H9 (cell line): ENCODE results near the gene EPHB3. TPM values are rescaled to one million over a fixed set of nuclear protein-coding genes. Genes with fewer than 3 reads are reported as not detected.

ENCODE experiments used
- DNase-seq: peaks from one replicate; pipeline ENCODE4 v3.0.0-alpha.2; 2017
- H2AFZ ChIP-seq: one replicate; pipeline ENCODE4 v1.6.1; 2013; ENCODE audit warnings: mild to moderate bottlenecking, low read length, control low read depth, moderate library complexity
- H2AK5ac ChIP-seq: 2 replicates; pipeline ENCODE4 v1.6.1; 2013; ENCODE audit warnings: low read length, control low read depth, mixed read lengths; ENCODE audit not compliant: insufficient read length
- H2BK120ac ChIP-seq: one replicate; pipeline ENCODE4 v1.6.1; 2013; ENCODE audit warnings: low read depth, mild to moderate bottlenecking, low read length, control low read depth, inconsistent platforms; ENCODE audit not compliant: poor library complexity, severe bottlenecking
- H2BK12ac ChIP-seq: 2 replicates; pipeline ENCODE4 v1.6.1; 2013; ENCODE audit warnings: low read length, control low read depth, mixed read lengths, low read depth; ENCODE audit not compliant: insufficient read length
- H2BK15ac ChIP-seq: 2 replicates; pipeline ENCODE4 v1.6.1; 2013; ENCODE audit warnings: low read depth, low read length, control low read depth
- H2BK20ac ChIP-seq: one replicate; pipeline ENCODE4 v1.6.1; 2013; ENCODE audit warnings: low read depth, mild to moderate bottlenecking, low read length, control low read depth, inconsistent platforms; ENCODE audit not compliant: poor library complexity, severe bottlenecking
- H2BK5ac ChIP-seq: 2 replicates; pipeline ENCODE4 v1.6.1; 2013; ENCODE audit warnings: low read length, control low read depth, mixed read lengths; ENCODE audit not compliant: insufficient read length
- H3K14ac ChIP-seq: 2 replicates; pipeline ENCODE4 v1.6.1; 2013; ENCODE audit warnings: low read length, control low read depth; ENCODE audit not compliant: insufficient read depth
- H3K18ac ChIP-seq: 2 replicates; pipeline ENCODE4 v1.6.1; 2013; ENCODE audit warnings: low read depth, mild to moderate bottlenecking, mixed read lengths, low read length, control low read depth; ENCODE audit not compliant: insufficient read length
- H3K23ac ChIP-seq: 2 replicates; pipeline ENCODE4 v1.6.1; 2013; ENCODE audit warnings: low read length, control low read depth, mixed read lengths, low read depth; ENCODE audit not compliant: insufficient read length
- H3K23me2 ChIP-seq: 2 replicates; pipeline ENCODE4 v1.6.1; 2013; ENCODE audit warnings: low read depth, mild to moderate bottlenecking, mixed read lengths, low read length, control low read depth; ENCODE audit not compliant: insufficient read length, poor library complexity, severe bottlenecking
- H3K27ac ChIP-seq: 2 replicates; pipeline ENCODE4 v1.5.1; 2013; ENCODE audit warnings: low read length, control low read depth, mixed read lengths, low read depth; ENCODE audit not compliant: insufficient read length
- H3K27me3 ChIP-seq: 2 replicates; pipeline ENCODE4 v1.6.1; 2013; ENCODE audit warnings: low read length, control low read depth, inconsistent platforms; ENCODE audit not compliant: insufficient read depth
- H3K4ac ChIP-seq: 2 replicates; pipeline ENCODE4 v1.6.1; 2013; ENCODE audit warnings: low read depth, mild to moderate bottlenecking, control low read depth, inconsistent platforms, low read length, moderate library complexity
- H3K4me1 ChIP-seq: 2 replicates; pipeline ENCODE4 v1.6.1; 2013; ENCODE audit warnings: low read length, control low read depth, inconsistent platforms; ENCODE audit not compliant: insufficient read depth
- H3K4me2 ChIP-seq: 2 replicates; pipeline ENCODE4 v1.6.1; 2013; ENCODE audit warnings: low read length, control low read depth, mixed read lengths; ENCODE audit not compliant: insufficient read length, insufficient read depth
- H3K56ac ChIP-seq: 2 replicates; pipeline ENCODE4 v1.6.1; 2013; ENCODE audit warnings: low read depth, mild to moderate bottlenecking, mixed read lengths, low read length, control low read depth; ENCODE audit not compliant: insufficient read length
- H3K79me1 ChIP-seq: 2 replicates; pipeline ENCODE4 v1.6.1; 2013; ENCODE audit warnings: low read depth, mild to moderate bottlenecking, moderate library complexity, low read length, control low read depth, inconsistent platforms; ENCODE audit not compliant: insufficient read depth, poor library complexity, severe bottlenecking
- H3K79me2 ChIP-seq: 2 replicates; pipeline ENCODE4 v1.6.1; 2013; ENCODE audit warnings: low read length, control low read depth, inconsistent platforms; ENCODE audit not compliant: insufficient read depth
- H3K9ac ChIP-seq: 2 replicates; pipeline ENCODE4 v1.6.1; 2013; ENCODE audit warnings: low read length, control low read depth, mixed read lengths; ENCODE audit not compliant: insufficient read length; ENCODE audit errors: extremely low read depth
- H3K9me3 ChIP-seq: one replicate; pipeline ENCODE4 v1.6.1; 2013; ENCODE audit warnings: low read depth, low read length, inconsistent platforms; ENCODE audit not compliant: control insufficient read depth
- H3T11ph ChIP-seq: one replicate; pipeline ENCODE4 v1.6.1; 2013; ENCODE audit warnings: mild to moderate bottlenecking, low read length, control low read depth, inconsistent platforms
- H4K20me1 ChIP-seq: one replicate; pipeline ENCODE4 v1.6.1; 2013; ENCODE audit not compliant: control insufficient read depth, insufficient read length, insufficient read depth
- H4K5ac ChIP-seq: 2 replicates; pipeline ENCODE4 v1.6.1; 2013; ENCODE audit warnings: low read depth, mild to moderate bottlenecking, mixed read lengths, low read length, control low read depth; ENCODE audit not compliant: insufficient read length
- H4K8ac ChIP-seq: replicated peaks from 2 replicates; pipeline ENCODE4 v1.6.1; 2013; ENCODE audit warnings: low read length, control low read depth, mixed read lengths, low read depth; ENCODE audit not compliant: insufficient read length
- H4K91ac ChIP-seq: 2 replicates; pipeline ENCODE4 v1.6.1; 2013; ENCODE audit warnings: low read depth, mild to moderate bottlenecking, moderate library complexity, mixed read lengths, low read length, control low read depth; ENCODE audit not compliant: insufficient read length
- H3K27ac Mint-ChIP-seq, 3 experiments: 2 replicates in 2 of 3; 3 replicates in 1 of 3; pipeline ENCODE4 v1.8.0; 2020 to 2021; ENCODE audit warnings: mixed read lengths in 3 of 3, mild to moderate bottlenecking in 1 of 3, moderate library complexity in 1 of 3
- H3K27me3 Mint-ChIP-seq: 2 replicates; pipeline ENCODE4 v1.8.0; 2021; ENCODE audit warnings: low read depth, mild to moderate bottlenecking, moderate library complexity, mixed read lengths
- H3K36me3 Mint-ChIP-seq, 3 experiments: 2 replicates in 2 of 3; 3 replicates in 1 of 3; pipeline ENCODE4 v1.8.0; 2020 to 2021; ENCODE audit warnings: low read depth in 3 of 3, mixed read lengths in 3 of 3; ENCODE audit not compliant: insufficient read depth in 1 of 3
- H3K4me1 Mint-ChIP-seq, 2 experiments: 2 replicates each; pipeline ENCODE4 v1.8.0; 2020; ENCODE audit warnings: mixed read lengths in 2 of 2
- H3K4me3 Mint-ChIP-seq, 2 experiments: 2 replicates in 1 of 2; 3 replicates in 1 of 2; pipeline ENCODE4 v1.8.0; 2020 to 2021; ENCODE audit warnings: mild to moderate bottlenecking in 2 of 2, mixed read lengths in 2 of 2, moderate library complexity in 1 of 2
- H3K9me3 Mint-ChIP-seq, 2 experiments: 2 replicates in 1 of 2; 3 replicates in 1 of 2; pipeline ENCODE4 v1.8.0; 2020; ENCODE audit warnings: mild to moderate bottlenecking in 2 of 2, mixed read lengths in 2 of 2, moderate library complexity in 1 of 2
- CTCF ChIP-seq: fragments of 200-600 bp; sonication (generic); conservative IDR thresholded peaks from 3 replicates; pipeline ENCODE4 v1.8.0; 2021; ENCODE audit warnings: antibody characterized with exemption, mild to moderate bottlenecking
- WGBS: extraction: QIAGEN DNeasy Blood & Tissue Kit; methylation state at CpG from one replicate; pipeline ENCODE4 v1.1.7; 2013; ENCODE audit warnings: missing lambda C conversion rate, low lambda C conversion rate, mixed read lengths; ENCODE audit not compliant: insufficient read length; ENCODE audit errors: extremely low coverage; 5-methylcytosine and 5-hydroxymethylcytosine counted together
- total RNA-seq: library from RNA; stranded (reverse); gene quantifications from 2 replicates; pipeline ENCODE4 v1.2.1, GENCODE V29; 2021

Gene EPHB3
- total RNA-seq, 1 experiment from 2014 or later, result 1.0 TPM

GRCh38 chr3:184554461-184554860, 7.1 kb upstream of the EPHB3 start:
- Histone ChIP-seq H2AFZ (no peak overlapping the region), H3K9ac (no peak overlapping the region), H3K27ac (no peak overlapping the region), H4K5ac (no peak overlapping the region), H3K23ac (no peak overlapping the region), H3K18ac (no peak overlapping the region), H3K79me2 (no peaks in the 10 kb centered on the region), H3K9me3 (no peaks in the 10 kb centered on the region), H4K91ac (no peak overlapping the region), H4K20me1 (no peaks in the 10 kb centered on the region), H3K4me1 (peaks cover 6% of the 10 kb centered on the region; the same call in 1 of the 2 replicates), H2BK120ac (no peak overlapping the region), H2AK5ac (no peak overlapping the region), H3K4ac (no peak overlapping the region), H2BK15ac (no peak overlapping the region), H2BK20ac (no peak overlapping the region), H3K23me2 (peaks cover 2% of the 10 kb centered on the region), H3K14ac (no peak overlapping the region), H3K4me2 (no peak overlapping the region), H4K8ac (no peak overlapping the region), H3T11ph (no peak overlapping the region), H3K56ac (no peak overlapping the region), H3K79me1 (no peaks in the 10 kb centered on the region), H2BK5ac (no peak overlapping the region), H3K27me3 (peaks cover 7% of the 10 kb centered on the region; the same call in 1 of the 2 replicates), H2BK12ac (no peak overlapping the region)
- Mint-ChIP-seq H3K9me3 (no peaks in the 10 kb centered on the region), H3K4me1 (peaks cover 28 to 33% of the 10 kb centered on the region in 2 experiments), H3K27ac (no peak overlapping the region), H3K4me3 (no peak overlapping the region), H3K27me3 (peaks cover 72% of the 10 kb centered on the region), H3K36me3 (no peaks in the 10 kb centered on the region)
- TF ChIP-seq CTCF, result no peak
- no peak for DNase-seq
- no CpG with 5 or more reads among the region's 5 CpGs for WGBS
